Glomerular visceral epithelial cell (primary cell): ENCODE measurements around the gene DNM3.

ENCODE experiments used
- DNase-seq: peaks from one replicate; pipeline ENCODE4 v3.0.0-alpha.2; 2016; ENCODE audit errors: extremely low spot score

DNM3 gene

DNA sequence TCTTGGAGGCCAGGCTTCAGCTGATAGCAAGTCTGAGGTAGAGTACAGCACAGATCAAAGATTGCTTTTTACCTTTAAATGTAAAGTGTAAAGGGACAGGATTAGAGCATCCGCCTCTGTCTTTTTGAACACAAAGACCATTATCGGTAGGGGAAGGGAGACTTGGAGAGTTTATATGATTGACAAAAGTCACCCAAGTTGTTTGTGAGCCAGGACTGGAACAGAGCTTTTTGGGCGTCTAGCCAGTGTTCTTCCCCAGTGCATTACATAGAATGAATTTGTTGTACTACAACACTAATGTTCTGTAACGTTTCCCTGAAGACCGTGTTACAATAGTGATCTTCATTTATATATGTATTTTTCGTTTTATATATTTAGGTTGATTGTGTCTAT, 611.9 kb downstream of the DNM3 start:
- DNase-seq = no peak

DNA sequence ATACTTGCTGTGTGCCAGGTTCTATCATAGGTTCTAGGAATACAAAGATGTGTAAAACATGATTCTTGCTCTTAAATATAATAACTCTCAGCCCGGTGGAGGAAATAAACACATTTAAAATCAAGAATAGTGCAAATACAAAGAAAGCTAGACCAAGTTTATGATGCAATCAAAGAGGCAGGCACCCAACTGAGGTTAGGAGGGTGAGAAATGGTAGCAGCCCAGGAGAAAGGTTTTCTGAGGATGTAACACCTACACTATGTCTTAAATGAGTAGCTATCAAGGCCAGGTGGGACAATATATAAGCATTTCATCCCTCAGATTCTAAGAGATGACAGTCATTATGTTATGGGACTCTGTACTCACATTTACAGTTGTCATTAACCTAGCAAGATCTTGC, 612.3 kb downstream of the DNM3 start:
- DNase-seq = no peak

DNA sequence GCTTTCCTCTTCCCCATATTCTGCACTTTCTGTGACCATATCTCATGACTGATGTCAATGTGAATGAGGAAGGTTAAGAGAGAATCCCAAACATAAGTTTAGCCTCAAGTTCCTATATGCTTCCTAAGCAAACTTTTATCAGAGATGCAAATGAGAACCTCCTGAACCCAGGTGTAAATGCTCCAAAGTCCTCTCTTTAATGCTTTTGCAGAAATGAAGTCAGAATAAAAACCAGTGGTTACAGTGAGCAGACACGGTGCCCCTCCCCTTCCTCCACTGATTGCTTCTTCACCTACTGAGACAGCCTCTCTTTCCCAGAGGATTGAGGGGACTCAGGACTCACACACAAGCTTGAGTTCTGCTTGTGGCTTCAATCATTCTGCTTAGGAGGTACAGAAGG, 614.2 kb downstream of the DNM3 start:
- DNase-seq = no peak

DNA sequence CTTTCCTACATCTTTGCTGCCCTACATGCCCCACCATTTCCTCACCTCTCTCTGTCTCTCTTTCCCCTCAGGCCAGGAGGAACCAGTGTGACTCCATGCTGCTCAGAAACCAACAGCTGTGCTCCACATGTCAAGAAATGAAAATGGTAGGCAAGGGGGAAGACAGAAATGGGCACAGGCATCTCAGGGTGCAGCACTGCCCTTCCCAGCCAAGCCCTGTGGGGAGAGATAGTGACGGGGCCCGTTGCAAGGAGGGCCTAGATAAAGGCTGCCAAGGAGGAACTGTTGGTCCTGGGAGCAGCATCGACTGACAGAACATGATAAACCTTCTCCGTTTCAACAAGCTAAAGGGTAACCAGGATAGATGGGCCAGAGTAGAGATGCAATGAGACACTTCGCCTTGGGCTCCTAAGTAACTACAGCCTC, 615.1 kb downstream of the DNM3 start:
- no peak for DNase-seq

DNA sequence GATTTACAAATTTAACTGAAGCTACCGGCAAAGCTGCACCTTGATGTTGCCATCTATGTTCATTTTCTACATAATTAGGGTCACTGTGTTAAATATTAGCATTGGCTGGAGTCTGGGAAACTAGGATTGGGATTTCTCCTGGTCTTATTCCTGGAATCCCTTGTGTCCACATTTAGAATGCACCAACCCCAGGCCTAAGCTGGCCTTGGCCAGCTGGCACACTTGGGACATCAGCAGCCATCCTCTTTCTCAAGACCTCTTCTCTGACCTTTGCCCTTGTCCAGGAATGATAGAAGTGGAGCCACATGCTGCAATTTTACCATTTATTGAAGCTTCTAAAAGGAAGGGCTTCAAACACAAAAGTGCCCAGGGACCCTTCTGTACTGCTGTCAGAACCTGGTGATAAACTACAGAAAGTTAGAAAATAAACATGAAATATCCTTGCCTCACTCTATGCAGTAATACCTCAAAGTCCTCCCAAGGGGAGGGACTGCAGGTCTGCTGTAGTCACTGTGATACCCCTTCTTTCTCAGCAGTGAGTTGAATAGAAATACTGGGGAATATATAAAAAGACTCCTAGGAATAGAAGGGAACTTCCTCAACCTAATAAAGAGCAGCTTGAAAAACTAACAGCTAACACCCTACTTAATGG, 616.3 kb downstream of the DNM3 start:
- DNase-seq = no peak

GRCh38 chr1:172460177-172460576, 618.9 kb downstream of the DNM3 start:
- DNase-seq = no peak

DNA sequence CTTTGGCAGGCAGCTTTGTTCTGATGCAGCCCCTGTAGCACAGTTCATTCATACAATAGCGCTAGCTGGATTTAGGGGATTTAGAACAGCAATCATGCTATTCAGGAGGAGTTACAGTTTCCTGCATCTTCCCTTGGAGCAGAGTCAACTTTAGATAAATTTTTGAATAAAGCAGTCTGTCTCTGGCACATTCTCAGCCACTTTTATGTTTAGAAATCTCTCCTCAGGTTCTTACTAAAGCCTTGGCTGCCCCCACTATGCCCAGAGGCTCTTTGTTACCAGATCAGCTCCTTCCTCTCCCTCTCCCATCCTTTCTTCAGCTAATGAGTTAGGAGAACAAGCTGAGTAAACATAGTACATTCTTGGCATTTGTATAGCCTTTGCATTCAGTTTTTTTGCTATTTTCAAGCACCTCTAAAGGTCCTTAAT, 619.6 kb downstream of the DNM3 start:
- no peak for DNase-seq
